SIG-M5 treated with dmso at 0.1 percent for 504 hours (cell line): Measurements from ENCODE around the gene DEXI.

Experiments used
- DNase-seq: peaks from one replicate; lab custom pipeline; 2025; ENCODE audit not compliant: unreplicated experiment; lab: John Stamatoyannopoulos, UW

DEXI gene

GRCh38 chr16:10895053-10895946 lies 47.0 kb downstream of the DEXI start:
- peak; percentile 19 for DNase-seq

GRCh38 chr16:10892782-10893318 lies 49.4 kb downstream of the DEXI start:
- DNase-seq, result no peak

GRCh38 chr16:10889855-10890254 lies 52.4 kb downstream of the DEXI start:
- no peak for DNase-seq

GRCh38 chr16:10888320-10888937 lies 53.8 kb downstream of the DEXI start:
- DNase-seq, result peak; percentile 18

GRCh38 chr16:10885246-10885645 lies 57.0 kb downstream of the DEXI start:
- peak; percentile 77 for DNase-seq

- peak; percentile 36 for DNase-seq
Observed at GRCh38 chr16:10883004-10883403, 59.3 kb downstream of the DEXI start.

GRCh38 chr16:10881479-10882030 lies 60.7 kb downstream of the DEXI start:
- peak; percentile 66 for DNase-seq

GRCh38 chr16:10880594-10881452 lies 61.4 kb downstream of the DEXI start:
- DNase-seq, result no peak

GRCh38 chr16:10879681-10880589 lies 62.3 kb downstream of the DEXI start:
- no peak for DNase-seq
